ENCODE measurements around the gene NF1. TPM values are rescaled to one million over a fixed set of nuclear protein-coding genes. Genes with fewer than 3 reads are reported as not detected.

Gene NF1
- total and polyA plus RNA-seq, 4 donors: 8.4 to 116 (median 25.5) TPM

- no peaks in the 10 kb centered on the region for H3K27me3 ChIP-seq (ENCODE audit: control insufficient read depth in 3 of 3, insufficient read depth in 3 of 3, low read length in 2 of 3)
- DNase-seq (peak; percentile 44 to 77 (median 76)), ATAC-seq (ENCODE audit: insufficient read depth, low FRiP score) (no peak)
- H3K4me3 ChIP-seq: no peak overlapping the region
- no peak overlapping the region for H3K9ac ChIP-seq (ENCODE audit: insufficient read depth in 1 of 2, low read length in 2 of 2)
- no peak for TF ChIP-seq CTCF (IDR thresholded peaks at IDR 0.05; ENCODE audit: control extremely low read depth, extremely low read depth)
- H3K4me1 ChIP-seq (ENCODE audit: control insufficient read depth in 5 of 5, insufficient read depth in 5 of 5, low read length in 5 of 5): peaks cover 0 to 40% (median 13%) of the 10 kb centered on the region in 5 donors
- H3K27ac ChIP-seq (ENCODE audit: low read depth in 1 of 2, low read length in 1 of 2): no peak overlapping the region
- no peaks in the 10 kb centered on the region for H3K9me3 ChIP-seq (ENCODE audit: control insufficient read depth in 4 of 4, insufficient read depth in 3 of 4, low read length in 3 of 4)
- H3K36me3 ChIP-seq (ENCODE audit: control insufficient read depth in 4 of 4, insufficient read depth in 4 of 4, low read length in 4 of 4): peaks cover 3 to 15% (median 10%) of the 10 kb centered on the region in 4 donors
Measured at GRCh38 chr17:31369266-31369665, 274.5 kb downstream of the NF1 start.

- no peaks in the 10 kb centered on the region for H3K27me3 ChIP-seq (ENCODE audit: control insufficient read depth in 3 of 3, insufficient read depth in 3 of 3, low read length in 2 of 3)
- peaks cover 0 to 40% (median 13%) of the 10 kb centered on the region in 5 donors for H3K4me1 ChIP-seq (ENCODE audit: control insufficient read depth in 5 of 5, insufficient read depth in 5 of 5, low read length in 5 of 5)
- ATAC-seq (ENCODE audit: insufficient read depth, low FRiP score) (no peak), DNase-seq (peak in 2 of 3 donors; percentile 61 to 74)
- peaks cover 6 to 18% (median 11%) of the 10 kb centered on the region in 4 donors for H3K36me3 ChIP-seq (ENCODE audit: control insufficient read depth in 4 of 4, insufficient read depth in 4 of 4, low read length in 4 of 4)
- no peak overlapping the region for H3K27ac ChIP-seq (ENCODE audit: low read depth in 1 of 2, low read length in 1 of 2)
- 30 to 35% methylated on average over 4 of the region's 4 CpGs for WGBS, 2 donors
- no peak overlapping the region for H3K9ac ChIP-seq (ENCODE audit: insufficient read depth in 1 of 2, low read length in 2 of 2)
- no peaks in the 10 kb centered on the region for H3K9me3 ChIP-seq (ENCODE audit: control insufficient read depth in 4 of 4, insufficient read depth in 3 of 4, low read length in 3 of 4)
- H3K4me3 ChIP-seq: no peak overlapping the region
- TF ChIP-seq CTCF (IDR thresholded peaks at IDR 0.05; ENCODE audit: control extremely low read depth, extremely low read depth): no peak
Measured at GRCh38 chr17:31371511-31372097, 276.8 kb downstream of the NF1 start.

DNA sequence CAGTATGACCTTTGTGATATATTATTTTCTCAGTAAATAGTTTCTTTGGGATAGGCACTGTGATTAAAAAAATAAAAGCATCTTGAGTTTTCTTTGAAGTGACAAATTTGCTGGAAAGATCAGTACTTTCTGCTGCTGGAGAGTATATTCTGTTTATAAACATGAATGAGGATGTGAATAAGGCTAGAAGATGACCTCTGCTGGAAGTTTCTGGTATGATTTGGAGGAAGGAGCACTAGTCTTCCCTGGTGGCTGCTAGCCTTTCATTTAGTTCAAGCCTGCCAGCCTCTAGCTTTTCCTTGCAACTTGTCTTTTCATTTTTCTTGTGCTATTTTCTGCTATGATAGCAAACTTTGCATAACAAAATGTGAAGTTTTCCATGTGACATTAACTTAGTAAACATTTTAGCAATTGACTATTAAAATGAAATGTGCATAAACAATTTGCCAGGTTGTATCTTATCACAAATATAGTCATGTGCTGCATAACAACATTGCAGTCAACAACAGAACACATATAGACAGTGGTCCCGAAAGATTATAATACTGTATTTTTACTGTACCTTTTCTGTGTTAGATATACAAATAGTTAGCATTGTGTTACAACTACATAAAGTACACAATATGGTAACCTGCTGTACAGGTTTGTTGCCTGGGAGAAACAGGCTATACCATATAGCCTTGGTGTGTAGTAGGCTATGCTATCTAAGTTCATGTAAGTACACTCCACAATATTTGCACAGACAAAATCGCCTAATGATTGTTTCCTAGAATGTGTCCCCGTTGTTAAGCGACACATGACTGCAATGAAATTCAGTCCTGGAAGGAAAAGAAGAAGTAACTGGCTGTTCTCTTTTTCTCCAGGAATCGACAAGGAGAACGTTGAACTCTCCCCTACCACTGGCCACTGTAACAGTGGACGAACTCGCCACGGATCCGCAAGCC lies 278.6 kb downstream of the NF1 start:
- ATAC-seq (ENCODE audit: insufficient read depth, low FRiP score): peak; percentile 77
- peak; percentile 21 for TF ChIP-seq CTCF (IDR thresholded peaks at IDR 0.05; ENCODE audit: control extremely low read depth, extremely low read depth)
- WGBS, 2 donors: 39 to 74% methylated on average over 10 of the region's 10 CpGs

More for the DNA sequence above, 278.6 kb downstream of the NF1 start:
- H3K9me3 ChIP-seq (ENCODE audit: control insufficient read depth in 4 of 4, insufficient read depth in 3 of 4, low read length in 3 of 4): no peaks in the 10 kb centered on the region
- H3K9ac ChIP-seq (ENCODE audit: insufficient read depth in 1 of 2, low read length in 2 of 2): no peak overlapping the region
- no peak overlapping the region for H3K4me3 ChIP-seq
- DNase-seq: peak in 2 of 3 donors; percentile 77 to 79
- peaks cover 0 to 40% (median 13%) of the 10 kb centered on the region in 5 donors for H3K4me1 ChIP-seq (ENCODE audit: control insufficient read depth in 5 of 5, insufficient read depth in 5 of 5, low read length in 5 of 5)
- H3K27me3 ChIP-seq (ENCODE audit: control insufficient read depth in 3 of 3, insufficient read depth in 3 of 3, low read length in 2 of 3): no peaks in the 10 kb centered on the region
- H3K27ac ChIP-seq (ENCODE audit: low read depth in 1 of 2, low read length in 1 of 2): no peak overlapping the region
- peaks cover 4 to 20% (median 11%) of the 10 kb centered on the region in 4 donors for H3K36me3 ChIP-seq (ENCODE audit: control insufficient read depth in 4 of 4, insufficient read depth in 4 of 4, low read length in 4 of 4)

All from lung (tissue), 12 donors.